CD4-positive, alpha-beta T cell treated with Interleukin-10 for 1 hour (primary cell): ENCODE results near the gene CDKN2C.
"Not testable (repeated sequence)": the region's sequence is repeated elsewhere in the genome, so short reads cannot be mapped to it uniquely, and the experiment has no call there.

Experiments used
- DNase-seq: peaks from one replicate; pipeline ENCODE4 v3.0.0-alpha.2; 2020

The CDKN2C gene

GRCh38 chr1:50981741-50982140 is 11.7 kb downstream of the CDKN2C start:
- no peak for DNase-seq

- no peak for DNase-seq
These were observed 12.6 kb downstream of the CDKN2C start for GRCh38 chr1:50982611-50983010.

GRCh38 chr1:50983219-50983802 is 13.3 kb downstream of the CDKN2C start:
- DNase-seq: no peak

- no peak for DNase-seq
These were observed 15.0 kb downstream of the CDKN2C start for GRCh38 chr1:50985094-50985493.

- DNase-seq: no peak
These were observed 16.6 kb downstream of the CDKN2C start for GRCh38 chr1:50986653-50987052.

- no peak for DNase-seq
These were observed 19.6 kb downstream of the CDKN2C start for GRCh38 chr1:50989694-50990093.

GRCh38 chr1:50992532-50993318 is 22.7 kb downstream of the CDKN2C start:
- DNase-seq: no peak

GRCh38 chr1:50993645-50994044 is 23.6 kb downstream of the CDKN2C start:
- no peak for DNase-seq

- DNase-seq: no peak
These were observed 25.0 kb downstream of the CDKN2C start for GRCh38 chr1:50994997-50995396.

- DNase-seq: no peak
These were observed 25.6 kb downstream of the CDKN2C start for GRCh38 chr1:50995651-50996050.

- no peak for DNase-seq
These were observed 26.0 kb downstream of the CDKN2C start for GRCh38 chr1:50996083-50996482.

- not testable (repeated sequence) for DNase-seq
These were observed 29.3 kb downstream of the CDKN2C start for GRCh38 chr1:50999375-50999774.

GRCh38 chr1:51000160-51000559 is 30.1 kb downstream of the CDKN2C start:
- no peak for DNase-seq

GRCh38 chr1:51000651-51001050 is 30.6 kb downstream of the CDKN2C start:
- DNase-seq: no peak

- DNase-seq: no peak
These were observed 32.5 kb downstream of the CDKN2C start for GRCh38 chr1:51002516-51002915.

- not testable (repeated sequence) for DNase-seq
These were observed 35.5 kb downstream of the CDKN2C start for GRCh38 chr1:51005549-51005948.

GRCh38 chr1:51009381-51009780 is 39.3 kb downstream of the CDKN2C start:
- no peak for DNase-seq

GRCh38 chr1:51014878-51015277 is 44.8 kb downstream of the CDKN2C start:
- no peak for DNase-seq

- DNase-seq: no peak
These were observed 49.8 kb downstream of the CDKN2C start for GRCh38 chr1:51019811-51020210.
